Liver (tissue), 9 donors: ENCODE measurements around the gene SLIT1. TPM values are rescaled to one million over a fixed set of nuclear protein-coding genes. Genes with fewer than 3 reads are reported as not detected.

Source experiments
- DNase-seq: peaks from one replicate; pipeline ENCODE4 v3.0.0-alpha.2; 2017; ENCODE audit warnings: low spot score
- H3K27ac ChIP-seq, 2 donors: one replicate each; pipeline ENCODE4 v1.7.0; 2013; ENCODE audit warnings: inconsistent platforms in 2 of 2, low read length in 2 of 2, control low read depth in 1 of 2, low read depth in 1 of 2, mild to moderate bottlenecking in 1 of 2
- H3K27me3 ChIP-seq, 4 donors: one replicate each; pipeline versions ENCODE4 v1.6.1 to v1.7.0; 2013; ENCODE audit warnings: low read length in 3 of 4, inconsistent platforms in 1 of 4, mild to moderate bottlenecking in 1 of 4, moderate library complexity in 1 of 4; ENCODE audit not compliant: control insufficient read depth in 4 of 4, insufficient read depth in 4 of 4
- H3K36me3 ChIP-seq, 4 donors: one replicate each; pipeline versions ENCODE4 v1.6.1 to v1.7.0; 2013; ENCODE audit warnings: low read length in 3 of 4, mild to moderate bottlenecking in 3 of 4, low read depth in 1 of 4, moderate library complexity in 1 of 4; ENCODE audit not compliant: control insufficient read depth in 4 of 4, insufficient read depth in 3 of 4
- H3K4me1 ChIP-seq, 4 donors: one replicate each; pipeline versions ENCODE4 v1.6.1 to v1.7.0; 2013; ENCODE audit warnings: low read length in 3 of 4, mild to moderate bottlenecking in 3 of 4, moderate library complexity in 1 of 4; ENCODE audit not compliant: control insufficient read depth in 4 of 4, insufficient read depth in 4 of 4
- H3K4me3 ChIP-seq, 3 donors: one replicate each; pipeline versions ENCODE4 v1.6.1 to v1.7.0; 2013; ENCODE audit warnings: low read length in 3 of 3, control low read depth in 1 of 3, low read depth in 1 of 3, mild to moderate bottlenecking in 1 of 3
- H3K9ac ChIP-seq, 2 donors: one replicate each; pipeline ENCODE4 v1.7.0; 2013; ENCODE audit warnings: low read length in 2 of 2, mild to moderate bottlenecking in 2 of 2, moderate library complexity in 2 of 2, control low read depth in 1 of 2, low read depth in 1 of 2
- H3K9me3 ChIP-seq, 4 donors: one replicate each; pipeline versions ENCODE4 v1.6.1 to v1.7.0; 2013; ENCODE audit warnings: low read length in 3 of 4; ENCODE audit not compliant: control insufficient read depth in 4 of 4
- EGR1 ChIP-seq, 2 donors: IDR thresholded peaks; 2 replicates each; pipeline ENCODE4 v1.6.1; 2016 to 2018; ENCODE audit warnings: antibody characterized with exemption in 2 of 2, low read depth in 2 of 2
- FOXA1 ChIP-seq: IDR thresholded peaks from 2 replicates; pipeline ENCODE4 v1.6.1; 2016; ENCODE audit warnings: antibody characterized with exemption
- FOXA2 ChIP-seq: IDR thresholded peaks from 2 replicates; pipeline ENCODE4 v1.6.1; 2016; ENCODE audit warnings: antibody characterized with exemption
- HNF4A ChIP-seq, 2 donors: conservative IDR thresholded peaks; 2 replicates each; pipeline ENCODE4 v1.6.1; 2016; ENCODE audit warnings: antibody characterized with exemption in 2 of 2, mild to moderate bottlenecking in 2 of 2
- HNF4G ChIP-seq: IDR thresholded peaks from 2 replicates; pipeline ENCODE4 v1.6.1; 2016; ENCODE audit warnings: antibody characterized with exemption
- JUND ChIP-seq, 2 donors: IDR thresholded peaks; 2 replicates each; pipeline ENCODE4 v1.6.1; 2016; ENCODE audit warnings: antibody characterized with exemption in 2 of 2
- MAX ChIP-seq: IDR thresholded peaks from 2 replicates; pipeline ENCODE4 v1.6.1; 2016; ENCODE audit warnings: antibody characterized with exemption
- NR2F2 ChIP-seq: IDR thresholded peaks from 2 replicates; pipeline ENCODE4 v1.6.1; 2016; ENCODE audit warnings: antibody characterized with exemption
- RAD21 ChIP-seq, 2 donors: IDR thresholded peaks; 2 replicates each; pipeline ENCODE4 v1.6.1; 2016; ENCODE audit warnings: antibody characterized with exemption in 2 of 2, mild to moderate bottlenecking in 2 of 2
- REST ChIP-seq: IDR thresholded peaks from 2 replicates; pipeline ENCODE4 v1.6.1; 2016; ENCODE audit warnings: antibody characterized with exemption, mild to moderate bottlenecking
- RXRA ChIP-seq, 2 donors: IDR thresholded peaks; 2 replicates each; pipeline ENCODE4 v1.6.1; 2017 to 2018; ENCODE audit warnings: antibody characterized with exemption in 2 of 2, mild to moderate bottlenecking in 1 of 2
- SP1 ChIP-seq: IDR thresholded peaks from 2 replicates; pipeline ENCODE4 v1.6.1; 2018; ENCODE audit warnings: antibody characterized with exemption, mild to moderate bottlenecking
- TAF1 ChIP-seq: conservative IDR thresholded peaks from 2 replicates; pipeline ENCODE4 v1.6.1; 2016; ENCODE audit warnings: antibody characterized with exemption, mild to moderate bottlenecking
- YY1 ChIP-seq: IDR thresholded peaks from 2 replicates; pipeline ENCODE4 v1.6.1; 2016; ENCODE audit warnings: antibody characterized with exemption, mild to moderate bottlenecking
- WGBS: extraction: QIAGEN DNeasy Blood & Tissue Kit; methylation state at CpG from one replicate; pipeline ENCODE4 v1.1.7; 2013; 5-methylcytosine and 5-hydroxymethylcytosine counted together
- polyA plus RNA-seq, 2 donors: library from polyadenylated mRNA; stranded (reverse) in 1 of 2; unstranded in 1 of 2; fragments of 200-250 nt in 1 of 2; fragments of >200 nt in 1 of 2; fragmentation: Nextera tagmentation in 1 of 2; extraction: Ambion mirVana in 1 of 2; gene quantifications; one replicate each; pipeline versions ENCODE4 v1.2.1 to v1.2.3, GENCODE V29; 2013 to 2015
- total RNA-seq, 2 donors: library from RNA; depleted of rRNA; stranded (reverse); fragments of >200 nt; gene quantifications; one replicate each; pipeline ENCODE4 v1.2.3, GENCODE V29; 2014
- TF ChIP-seq, protein P1 (sequence below): fragments of 150-350 bp; IDR thresholded peaks from 2 replicates; pipeline ENCODE4 v1.5.1; 2017; ENCODE audit warnings: improper control_type of control experiment, low read depth, low read length; ENCODE audit not compliant: missing input control
- donor health status: healthy.
- donor health status: healthy.
- donor health status: healthy.
- donor health status: healthy.
- donor health status: healthy.

Gene SLIT1
- total and polyA plus RNA-seq, 4 donors = under 0.01 to 0.14 (median 0.06) TPM

GRCh38 chr10:97059006-97059871, 126.5 kb downstream of the SLIT1 start:
- Histone ChIP-seq H3K27me3 (no peaks in the 10 kb centered on the region), H3K9me3 (no peaks in the 10 kb centered on the region), H3K4me3 (no peak overlapping the region), H3K9ac (no peak overlapping the region), H3K27ac (no peak overlapping the region), H3K4me1 (no peaks in the 10 kb centered on the region), H3K36me3 (no peaks in the 10 kb centered on the region)
- DNase-seq = no peak
- no peak for TF ChIP-seq HNF4G
- TF ChIP-seq MAX = no peak
- no peak for TF ChIP-seq FOXA1
- TF ChIP-seq EGR1 (IDR thresholded peaks at IDR 0.05; ENCODE audit: low read depth in 2 of 2) = no peak
- TF ChIP-seq JUND (IDR thresholded peaks at IDR 0.05) = no peak
- TF ChIP-seq HNF4A (conservative IDR thresholded peaks at IDR 0.05) = no peak
- no peak for TF ChIP-seq NR2F2
- TF ChIP-seq RXRA (IDR thresholded peaks at IDR 0.05) = no peak
- TF ChIP-seq SP1 = no peak
- TF ChIP-seq RAD21 (IDR thresholded peaks at IDR 0.05) = no peak
- no peak for TF ChIP-seq FOXA2
- WGBS = 86% methylated on average over 14 of the region's 14 CpGs

DNA sequence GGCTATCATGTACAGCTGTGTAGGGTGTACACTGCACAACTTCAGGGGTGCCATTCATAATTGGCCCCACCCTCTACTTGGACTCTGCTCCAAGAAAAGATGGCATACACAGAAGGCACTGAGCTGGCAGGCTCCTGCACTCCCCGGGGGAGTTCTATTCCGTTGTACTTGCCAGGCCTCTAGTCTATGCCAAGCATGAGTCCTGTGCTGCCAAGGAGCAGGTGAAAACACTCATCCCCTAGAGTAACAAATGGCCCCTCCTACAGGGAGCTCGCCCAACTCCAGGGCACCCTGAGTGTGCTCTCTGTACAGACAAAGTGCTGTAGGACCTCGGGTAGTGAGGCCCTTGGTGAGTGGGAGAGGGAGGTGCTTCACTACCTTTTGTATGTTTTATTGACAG, 127.2 kb downstream of the SLIT1 start:
- no peak for DNase-seq

More for the DNA sequence above, 127.2 kb downstream of the SLIT1 start:
- 67% methylated on average over 4 of the region's 4 CpGs for WGBS
- Histone ChIP-seq H3K4me3 (no peak overlapping the region), H3K9ac (no peak overlapping the region), H3K36me3 (no peaks in the 10 kb centered on the region), H3K9me3 (no peaks in the 10 kb centered on the region), H3K27me3 (no peaks in the 10 kb centered on the region), H3K4me1 (no peaks in the 10 kb centered on the region), H3K27ac (no peak overlapping the region)
- TF ChIP-seq, protein P1, sequence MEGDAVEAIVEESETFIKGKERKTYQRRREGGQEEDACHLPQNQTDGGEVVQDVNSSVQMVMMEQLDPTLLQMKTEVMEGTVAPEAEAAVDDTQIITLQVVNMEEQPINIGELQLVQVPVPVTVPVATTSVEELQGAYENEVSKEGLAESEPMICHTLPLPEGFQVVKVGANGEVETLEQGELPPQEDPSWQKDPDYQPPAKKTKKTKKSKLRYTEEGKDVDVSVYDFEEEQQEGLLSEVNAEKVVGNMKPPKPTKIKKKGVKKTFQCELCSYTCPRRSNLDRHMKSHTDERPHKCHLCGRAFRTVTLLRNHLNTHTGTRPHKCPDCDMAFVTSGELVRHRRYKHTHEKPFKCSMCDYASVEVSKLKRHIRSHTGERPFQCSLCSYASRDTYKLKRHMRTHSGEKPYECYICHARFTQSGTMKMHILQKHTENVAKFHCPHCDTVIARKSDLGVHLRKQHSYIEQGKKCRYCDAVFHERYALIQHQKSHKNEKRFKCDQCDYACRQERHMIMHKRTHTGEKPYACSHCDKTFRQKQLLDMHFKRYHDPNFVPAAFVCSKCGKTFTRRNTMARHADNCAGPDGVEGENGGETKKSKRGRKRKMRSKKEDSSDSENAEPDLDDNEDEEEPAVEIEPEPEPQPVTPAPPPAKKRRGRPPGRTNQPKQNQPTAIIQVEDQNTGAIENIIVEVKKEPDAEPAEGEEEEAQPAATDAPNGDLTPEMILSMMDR = no peak
- TF ChIP-seq NR2F2 (no peak), SP1 (no peak), TAF1 (no peak), YY1 (no peak), HNF4G (no peak), FOXA2 (no peak), JUND (IDR thresholded peaks at IDR 0.05) (no peak), RXRA (IDR thresholded peaks at IDR 0.05) (no peak), FOXA1 (no peak), REST (no peak)
